ENCODE measurements around the gene SPTA1.
A peak's percentile ranks its signal among the peaks of the same experiment; 100 is the strongest.

The SPTA1 gene

DNA sequence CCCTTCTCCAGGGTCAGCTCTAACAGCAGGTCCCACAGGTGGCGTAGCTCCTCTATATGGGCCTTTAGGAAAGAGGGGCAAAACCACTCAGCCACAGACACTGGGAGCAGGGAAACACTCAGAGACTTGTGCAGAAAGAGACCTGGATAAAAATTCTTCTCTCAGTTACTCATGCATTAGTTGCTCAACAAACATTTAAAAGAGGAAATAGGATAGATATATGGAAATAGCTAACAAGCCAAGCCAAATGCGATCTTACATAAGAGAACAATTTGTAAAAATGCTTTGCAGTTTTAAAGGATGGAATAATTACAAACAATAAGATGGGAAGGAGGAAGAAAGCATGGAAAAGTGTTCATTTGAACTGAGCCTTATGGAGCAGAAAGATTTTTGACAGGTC lies 4.9 kb downstream of the SPTA1 start:
- no peak for DNase-seq

DNA sequence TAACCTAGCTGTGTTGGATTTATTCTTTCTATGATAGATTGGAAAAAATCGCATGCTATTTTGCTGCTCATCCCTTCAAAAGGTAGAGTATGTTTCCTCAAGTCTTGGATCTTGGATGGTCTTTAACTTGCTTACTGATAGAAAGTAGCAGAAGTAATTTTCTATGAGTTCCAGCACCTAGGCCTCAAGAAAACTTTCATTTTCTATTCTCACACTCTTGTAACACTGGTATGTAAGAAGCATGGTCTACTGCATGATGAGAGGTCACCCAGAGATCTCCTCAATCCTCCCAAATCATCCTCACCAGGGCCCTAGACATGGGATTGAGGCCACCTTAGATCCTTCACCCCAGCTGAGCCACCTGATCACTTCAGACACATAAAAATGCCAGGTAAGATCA lies 7.2 kb downstream of the SPTA1 start:
- no peak for DNase-seq

DNA sequence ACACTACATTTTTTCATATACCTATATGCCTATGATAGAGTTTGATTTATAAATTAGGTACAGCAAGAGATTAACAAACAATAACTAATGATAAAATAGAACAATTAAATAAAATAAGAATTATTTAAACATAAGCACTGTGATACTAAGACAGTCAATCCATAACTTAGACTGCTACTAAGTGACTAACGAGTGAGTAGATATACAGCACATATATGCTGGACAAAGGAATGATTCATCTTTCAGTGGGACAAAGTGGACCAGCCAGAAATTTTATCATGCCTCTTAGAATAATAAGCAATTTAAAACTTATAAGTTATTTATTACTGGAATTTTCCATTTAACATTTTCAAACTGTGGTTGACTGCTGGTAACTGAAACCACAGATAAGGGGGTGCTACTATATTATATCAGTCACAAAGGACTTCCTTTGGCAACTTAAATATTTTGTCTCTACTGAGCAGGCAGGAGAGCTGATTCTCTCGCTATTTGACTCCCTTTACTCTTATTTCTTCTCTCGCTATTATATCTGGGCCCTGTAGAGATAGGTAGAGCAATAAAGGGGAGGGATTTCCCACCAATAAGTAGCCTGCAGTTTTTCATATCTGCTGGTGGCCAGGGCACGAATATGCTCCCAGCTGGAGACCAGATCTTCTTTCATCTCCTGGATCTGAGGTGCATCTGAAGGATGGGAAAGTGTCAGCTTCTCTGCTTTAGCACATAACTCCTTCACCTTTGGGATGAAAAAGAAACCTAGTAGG lies 10.8 kb downstream of the SPTA1 start:
- no peak for DNase-seq

DNA sequence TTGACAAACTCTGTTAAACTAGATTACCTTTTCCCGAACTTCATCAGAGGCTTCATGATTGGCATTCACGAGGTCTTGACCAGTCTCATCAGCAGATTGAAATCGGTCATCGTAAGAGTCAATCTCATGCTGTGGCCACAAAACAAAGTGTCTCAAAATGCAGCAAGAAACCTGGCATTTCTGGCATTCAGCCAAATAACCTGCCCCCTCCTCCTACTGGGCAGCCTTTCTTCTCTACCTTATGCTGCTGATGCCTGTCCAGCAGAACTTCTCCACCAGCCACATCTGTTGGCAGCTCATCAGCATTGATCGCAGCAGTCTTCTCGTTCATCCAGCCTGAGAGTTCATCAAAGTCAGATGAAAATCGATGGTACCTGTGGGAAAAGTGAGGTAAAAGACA lies 12.2 kb downstream of the SPTA1 start:
- no peak for DNase-seq

DNA sequence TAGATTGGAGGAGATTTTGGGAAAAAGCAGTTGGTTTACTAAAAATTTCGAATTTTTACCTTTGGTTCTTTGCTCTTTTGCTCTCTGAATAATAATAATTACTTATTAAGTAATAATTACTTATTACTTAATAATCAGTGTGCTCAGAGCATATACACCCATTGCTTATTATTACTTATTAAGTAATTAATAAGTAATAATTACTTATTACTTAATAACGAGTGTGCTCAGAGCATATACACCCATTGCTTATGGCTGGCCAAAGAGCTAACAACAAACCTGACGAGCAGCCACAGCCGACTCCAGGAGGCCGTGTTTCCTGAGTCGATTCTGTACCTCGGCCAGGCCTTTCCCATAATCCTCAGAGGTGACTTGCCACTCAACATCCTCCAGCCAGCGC lies 20.5 kb downstream of the SPTA1 start:
- DNase-seq, result no peak

DNA sequence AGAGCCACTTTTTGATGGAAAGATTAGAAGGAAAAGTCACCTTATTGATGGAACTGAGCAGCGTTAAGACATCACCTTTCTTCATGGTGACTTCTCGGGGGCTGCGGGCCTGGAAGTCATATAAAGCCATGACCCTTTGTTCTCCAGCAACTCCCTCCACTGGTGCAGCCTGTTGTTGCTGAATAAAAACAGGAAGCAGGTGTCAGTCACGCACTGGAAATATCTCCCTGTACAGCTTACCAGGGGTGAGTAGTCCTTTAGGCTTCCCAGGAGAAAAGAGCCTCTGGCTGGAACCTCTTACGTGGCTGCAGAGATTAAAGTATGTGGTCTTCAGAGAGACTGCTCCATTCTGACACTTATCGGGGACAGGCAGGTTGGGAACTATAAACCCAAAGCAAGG lies 31.9 kb downstream of the SPTA1 start:
- DNase-seq, result peak in 1 of 2 donors; percentile 15

DNA sequence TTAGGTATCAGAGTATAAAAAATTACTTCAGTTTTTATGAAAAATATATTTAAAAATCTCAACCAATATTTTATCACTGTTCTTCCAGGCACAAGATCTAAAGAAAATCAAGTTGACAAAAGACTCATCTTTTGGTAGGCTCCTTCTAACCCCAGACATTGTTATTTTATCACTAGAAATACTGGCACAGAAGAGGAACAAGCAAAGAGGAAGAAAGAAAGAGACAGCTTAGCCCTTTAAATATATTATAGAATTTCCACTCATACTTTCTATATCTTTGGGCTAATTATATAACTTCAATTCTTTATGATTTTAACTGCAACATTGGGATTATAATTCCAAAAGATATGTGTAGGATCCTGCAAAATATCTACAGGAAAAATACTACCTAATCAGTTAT lies 32.4 kb downstream of the SPTA1 start:
- no peak for DNase-seq

DNA sequence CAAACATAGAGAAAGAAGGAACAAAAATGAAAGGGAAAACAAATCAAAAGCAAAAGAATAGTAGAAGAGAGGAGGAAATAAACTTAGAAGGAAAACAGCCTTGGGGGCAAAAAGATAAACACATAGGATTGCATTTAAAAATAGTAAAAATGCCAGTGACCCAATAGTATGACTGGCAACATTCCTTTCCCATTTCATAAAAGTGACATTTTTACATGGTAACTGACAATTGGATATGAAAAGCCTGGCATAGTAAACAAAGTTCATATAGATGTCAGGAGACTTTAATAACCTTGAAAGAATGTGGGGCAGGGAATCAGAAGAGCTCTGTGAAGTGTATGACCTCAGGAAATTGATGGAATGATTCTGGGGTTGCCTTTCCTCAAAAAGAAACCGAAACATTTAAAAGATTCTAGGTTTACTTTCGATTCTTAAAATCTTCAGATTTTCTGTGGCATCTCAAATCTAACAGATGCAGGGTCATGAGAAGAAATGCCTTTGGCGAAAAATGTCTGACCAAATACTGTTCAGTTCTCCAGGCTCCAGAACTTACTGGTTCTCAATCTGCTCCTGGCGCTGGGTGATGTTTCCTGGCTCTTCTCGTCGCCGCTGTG lies 33.7 kb downstream of the SPTA1 start:
- DNase-seq, result no peak

DNA sequence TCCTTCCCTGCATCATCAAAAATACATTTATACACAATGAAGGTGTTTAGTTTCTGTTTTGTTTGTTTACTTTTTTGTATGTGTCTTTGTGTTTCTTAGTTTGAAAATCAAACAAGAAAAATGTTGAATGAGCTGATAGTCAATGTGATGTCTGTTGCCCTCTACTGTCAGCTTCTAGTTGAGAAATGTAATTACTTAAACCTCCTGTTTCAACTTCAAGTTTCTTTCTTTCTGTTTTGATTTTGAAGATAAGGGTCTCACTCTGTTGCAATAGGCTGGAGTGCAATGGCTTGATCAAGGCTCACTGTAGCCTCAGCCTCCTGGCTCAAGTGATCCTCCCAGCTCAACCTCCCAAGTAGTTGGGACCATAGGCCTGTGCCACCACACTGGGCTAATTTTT lies 37.5 kb downstream of the SPTA1 start:
- DNase-seq, result no peak

DNA sequence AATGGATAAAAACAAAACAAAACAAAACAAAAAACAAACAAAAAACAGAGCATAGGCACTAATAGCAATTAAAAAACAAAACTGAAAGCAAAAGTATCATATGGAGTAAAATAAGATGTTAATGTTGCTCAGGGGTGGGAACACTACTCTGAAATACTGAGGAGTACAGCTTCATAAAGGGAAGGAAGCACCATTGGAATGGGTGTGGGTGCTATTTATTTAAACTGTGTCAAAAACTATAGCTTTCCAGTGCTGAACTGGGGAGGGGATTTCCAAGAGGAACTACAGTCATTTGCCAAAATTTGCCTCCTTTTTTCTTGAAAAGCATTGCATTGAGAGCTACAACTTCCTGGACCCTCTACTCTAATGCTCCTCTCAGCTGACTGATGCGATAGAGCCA lies 40.0 kb downstream of the SPTA1 start:
- DNase-seq, result peak; percentile 2 to 5

DNA sequence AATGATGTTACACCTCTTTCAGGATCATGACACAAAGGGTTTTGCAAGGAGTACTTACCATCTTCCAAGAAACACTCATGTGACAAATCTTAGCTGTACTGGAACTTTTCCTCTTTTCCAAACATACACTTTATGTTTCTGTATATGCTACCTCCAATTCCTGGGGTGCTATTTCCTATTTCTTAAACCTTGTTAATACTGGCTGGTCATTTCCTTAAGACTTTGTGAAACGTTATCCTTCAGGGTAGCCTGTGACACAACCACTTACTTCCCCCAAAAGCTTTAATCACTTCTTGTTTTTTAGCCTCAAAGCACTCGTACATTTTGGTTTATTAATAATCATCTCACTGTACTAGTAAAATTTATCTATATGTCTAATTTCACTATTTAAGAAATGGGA lies 42.1 kb downstream of the SPTA1 start:
- DNase-seq, result no peak

DNA sequence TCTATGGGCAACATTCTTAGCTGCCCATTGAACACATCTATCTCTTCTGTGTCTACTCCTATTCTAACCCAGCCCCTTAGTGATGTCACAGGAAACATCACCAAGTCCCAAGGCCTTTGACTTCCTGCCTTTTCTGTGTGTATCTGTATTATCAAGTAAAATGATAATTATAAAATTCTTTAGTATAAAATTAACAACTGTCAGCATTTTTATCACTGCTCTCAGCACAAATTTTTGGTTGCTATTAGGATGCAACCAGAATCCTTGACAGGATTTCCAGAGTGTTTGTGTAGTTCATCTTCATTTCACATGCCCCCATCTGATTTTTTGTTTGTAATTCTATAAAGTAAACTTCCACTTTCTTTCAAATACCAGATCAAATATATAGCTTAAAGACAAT lies 47.6 kb downstream of the SPTA1 start:
- no peak for DNase-seq

DNA sequence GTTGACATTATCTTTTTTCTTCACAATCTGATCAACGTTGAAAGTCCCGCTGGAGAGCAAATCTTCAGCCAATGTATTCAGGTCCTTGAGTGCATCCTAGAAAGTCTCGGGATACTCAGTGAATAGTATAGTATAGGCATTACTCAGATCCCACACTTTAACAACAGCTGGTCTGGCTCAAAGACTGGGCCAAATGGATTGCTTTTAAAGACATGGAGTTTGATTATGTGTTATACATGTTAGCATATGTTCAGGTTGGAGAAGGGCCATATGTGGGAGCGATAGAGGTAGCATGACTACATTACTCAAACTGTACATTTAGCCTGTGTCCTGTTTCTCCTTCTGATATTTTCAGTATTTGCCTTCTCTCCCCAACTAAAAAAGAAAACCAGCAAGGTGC lies 48.4 kb downstream of the SPTA1 start:
- DNase-seq, result no peak

DNA sequence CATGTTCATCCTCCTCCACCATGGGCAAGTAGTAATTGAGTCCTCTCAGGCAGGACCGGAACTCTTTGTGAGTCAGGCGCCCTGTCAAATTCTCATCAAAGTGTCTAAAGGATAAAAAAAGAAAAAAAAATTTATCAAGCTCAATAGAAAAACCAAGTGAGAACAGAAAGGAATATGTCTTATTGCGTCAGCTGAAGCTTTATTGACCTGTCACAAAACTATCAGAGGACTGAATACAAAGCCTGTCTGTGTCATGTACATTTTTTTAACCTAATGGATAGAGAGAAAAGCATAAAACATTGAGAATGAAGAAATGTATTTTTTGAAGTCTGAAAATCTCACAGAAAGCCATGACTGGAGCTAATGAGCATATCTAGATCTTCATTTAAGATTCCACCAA lies 72.8 kb downstream of the SPTA1 start:
- no peak for DNase-seq

DNA sequence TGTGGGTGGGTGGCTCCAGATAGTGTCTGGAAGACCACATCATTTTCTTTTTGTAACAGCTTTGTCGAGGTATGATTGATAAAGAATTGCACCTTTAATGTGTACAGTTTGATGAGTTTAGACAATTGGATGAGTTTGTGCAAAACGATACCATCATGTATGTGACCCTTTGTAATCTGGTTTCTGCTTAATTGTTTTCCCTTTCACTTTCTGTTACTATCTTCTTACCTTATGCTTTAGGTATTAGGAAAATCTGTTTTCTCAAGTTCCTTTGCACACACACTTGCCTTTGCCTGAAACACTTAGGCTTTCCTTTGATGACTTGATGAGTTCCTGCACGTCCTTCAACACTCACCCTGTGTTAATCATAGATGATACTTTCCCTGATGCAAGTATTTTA lies 74.6 kb downstream of the SPTA1 start:
- DNase-seq, result no peak

DNA sequence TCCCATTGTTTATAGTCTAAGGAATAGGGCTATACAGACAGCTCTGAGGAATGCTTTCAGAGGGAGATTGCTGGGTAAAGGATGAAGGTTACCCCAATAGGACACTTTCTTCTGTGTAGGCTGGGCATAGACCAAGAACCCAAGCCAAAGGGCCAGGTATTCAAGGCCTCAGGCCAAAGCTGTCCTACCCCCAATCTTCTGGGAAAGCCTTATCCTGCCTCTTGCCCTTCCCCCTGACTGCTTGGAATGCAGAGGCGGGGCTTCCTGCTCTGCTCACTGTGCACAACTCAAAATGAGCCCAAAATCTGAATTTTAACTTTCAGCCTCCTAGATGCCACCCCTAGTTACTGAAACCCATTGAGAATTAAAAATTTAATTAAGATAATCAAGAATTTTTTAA lies 79.2 kb downstream of the SPTA1 start:
- no peak for DNase-seq

DNA sequence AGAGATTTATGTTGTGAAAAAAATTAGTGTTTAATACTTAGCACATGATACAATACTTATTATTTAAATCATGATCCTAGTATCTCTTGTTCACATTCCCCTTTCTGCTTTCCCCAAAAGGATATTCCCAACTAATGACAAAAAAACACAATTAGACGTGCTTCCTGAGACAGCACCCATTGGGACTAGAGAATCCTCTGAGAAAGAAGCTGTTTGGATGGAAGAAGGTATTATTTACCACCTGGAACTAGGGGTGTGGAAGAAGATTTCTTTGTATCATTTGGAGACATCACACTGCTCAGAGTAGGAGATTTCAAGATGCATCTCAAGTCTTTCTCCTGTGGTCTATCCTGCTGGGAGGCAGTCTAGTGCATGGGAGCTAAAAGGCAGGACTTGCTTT lies 81.5 kb downstream of the SPTA1 start, which contains the start of gene OR10Z1:
OR10Z1 (plus strand) TSS at position 301 of the 400 bp plus-strand sequence. CDS start 1,171 bp downstream, outside the sequence.
- no peak for DNase-seq

DNA sequence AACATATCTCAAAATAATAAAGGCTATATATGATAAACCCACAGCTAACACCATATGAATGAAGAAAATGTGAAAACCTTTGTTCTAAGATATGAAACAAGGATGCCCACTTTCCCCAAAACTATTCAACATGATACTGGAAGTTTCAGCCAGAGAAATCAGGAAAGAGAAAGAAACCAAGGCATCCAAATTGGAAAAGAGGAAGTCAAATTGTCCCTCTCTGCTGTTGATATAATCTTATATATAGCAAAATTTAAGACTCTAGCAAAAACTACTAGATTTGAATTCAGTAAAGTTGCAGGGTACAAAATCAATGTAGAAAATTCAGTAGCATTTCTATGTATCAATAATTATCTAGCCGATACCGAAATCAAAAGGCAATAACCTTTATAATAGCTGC lies 85.8 kb downstream of the SPTA1 start:
- no peak for DNase-seq

DNA sequence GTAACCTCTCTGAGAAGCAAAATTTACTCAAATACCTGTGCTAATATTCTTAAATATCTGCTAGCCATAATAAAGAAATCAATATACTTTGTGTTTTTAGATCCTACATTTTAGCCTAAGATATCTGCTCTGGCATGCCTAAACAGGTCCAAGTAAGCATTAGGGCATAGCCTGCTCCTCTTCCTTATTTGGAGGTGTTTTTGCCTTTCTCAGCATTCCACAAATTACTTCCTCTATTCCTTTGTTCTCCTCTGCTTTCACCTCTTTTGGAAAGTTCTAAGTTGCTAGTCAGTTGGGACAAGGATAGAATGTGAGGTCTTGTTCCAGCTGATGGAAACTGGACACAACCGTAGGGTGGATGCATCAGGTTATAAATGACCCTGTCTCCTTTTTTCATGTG lies 99.6 kb downstream of the SPTA1 start:
- DNase-seq, result no peak

DNA sequence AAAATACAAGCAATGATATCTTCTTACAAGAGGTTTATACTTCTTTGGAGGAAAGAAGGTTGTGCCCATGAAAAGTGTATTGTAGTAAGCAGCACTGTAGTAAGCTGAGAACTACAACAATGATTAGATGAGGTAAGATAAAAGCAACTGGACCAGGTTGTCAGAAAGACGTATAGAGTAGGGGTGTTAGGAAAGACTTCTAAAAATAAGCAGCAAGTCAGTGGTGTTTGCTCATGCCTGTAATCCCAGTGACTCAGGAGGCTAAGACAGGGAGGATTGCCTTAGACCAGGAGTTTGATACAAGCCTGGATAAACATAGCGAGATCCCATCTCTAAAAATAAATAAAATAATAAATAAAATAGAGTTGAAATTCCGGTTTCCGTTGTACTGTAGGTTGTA lies 102.6 kb downstream of the SPTA1 start:
- DNase-seq, result no peak

DNA sequence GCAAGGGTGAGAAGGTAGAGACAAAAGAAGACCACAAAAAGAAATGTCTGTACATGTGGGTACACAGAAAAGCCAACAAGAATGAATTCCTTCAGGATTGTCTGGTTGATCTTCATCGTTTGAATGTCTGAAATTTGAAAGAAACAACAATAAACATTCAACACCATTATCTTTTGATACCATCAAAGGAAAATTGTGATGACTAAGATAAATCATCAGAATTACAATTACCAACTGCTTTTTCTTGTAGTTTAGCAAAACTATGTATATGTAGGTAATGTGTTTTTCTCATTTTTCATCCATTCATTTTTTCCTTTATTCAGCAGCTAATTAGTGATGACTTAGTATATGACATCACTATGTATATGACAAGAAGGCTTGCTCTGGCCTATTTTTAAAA lies 106.8 kb downstream of the SPTA1 start, which contains the start of gene OR10X1:
OR10X1 (minus strand) TSS at position 167 of the 400 bp plus-strand sequence; CDS start at position 167, 0 bp downstream.
- DNase-seq, result no peak

DNA sequence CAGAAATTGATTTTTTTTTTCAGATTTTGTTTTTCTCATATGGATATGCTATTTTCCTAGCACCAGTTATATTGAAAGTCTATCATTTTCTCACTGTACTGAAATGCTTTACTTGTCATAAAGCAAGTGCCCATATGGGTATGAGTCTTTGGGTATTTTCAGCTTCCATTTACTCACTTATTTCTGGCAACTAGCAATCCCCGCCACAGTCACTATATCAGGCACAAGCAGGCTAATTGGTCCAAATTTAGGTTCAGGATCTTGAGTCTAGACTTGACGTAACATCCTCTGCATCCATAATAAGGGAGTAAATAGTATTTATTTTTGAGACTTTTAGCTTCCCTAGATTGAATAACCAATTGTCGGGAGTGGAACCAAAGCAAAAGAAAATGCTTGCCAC lies 109.0 kb downstream of the SPTA1 start:
- DNase-seq, result no peak

DNA sequence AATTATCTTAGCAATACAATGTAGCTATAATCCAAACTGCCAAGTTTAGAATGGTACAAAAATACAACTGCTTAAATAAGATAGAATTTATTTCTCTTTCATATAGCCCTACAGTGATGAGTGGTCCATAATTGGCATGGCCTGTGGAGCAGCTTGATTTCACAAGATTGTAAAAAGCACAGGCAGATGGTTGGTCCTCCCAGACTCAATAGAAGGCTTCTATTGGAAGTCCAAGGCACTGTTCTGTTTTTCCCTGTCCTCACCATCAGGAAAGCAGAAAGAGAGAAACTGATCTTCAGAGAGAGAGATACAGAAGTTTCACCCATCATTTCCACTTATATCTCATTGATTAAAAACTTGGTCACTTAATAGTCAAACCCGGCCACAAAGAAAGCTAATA lies 114.3 kb downstream of the SPTA1 start:
- no peak for DNase-seq

DNA sequence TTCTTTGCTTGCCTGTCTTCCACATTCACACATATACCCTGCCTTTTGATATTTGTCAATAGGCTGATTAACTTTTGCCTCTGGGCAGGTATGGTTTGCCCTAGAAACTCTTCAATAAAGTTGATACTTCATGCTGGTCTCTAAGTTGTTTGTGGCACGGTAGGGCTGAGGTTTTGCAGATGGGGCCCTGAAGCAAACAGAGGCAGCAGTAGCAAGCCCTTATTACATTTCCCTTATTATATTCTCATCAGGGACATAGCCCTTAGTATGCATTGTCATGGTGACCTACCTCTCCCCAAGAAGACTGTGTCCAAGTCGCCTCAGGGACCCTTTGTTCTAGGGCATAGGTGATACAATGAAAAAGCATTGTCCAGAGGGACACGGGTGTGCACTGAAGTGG lies 116.0 kb downstream of the SPTA1 start, which contains the start of gene OR6P1:
OR6P1 (minus strand) TSS at position 101 of the 400 bp plus-strand sequence. CDS start 6,976 bp downstream, outside the sequence.
- DNase-seq, result no peak

DNA sequence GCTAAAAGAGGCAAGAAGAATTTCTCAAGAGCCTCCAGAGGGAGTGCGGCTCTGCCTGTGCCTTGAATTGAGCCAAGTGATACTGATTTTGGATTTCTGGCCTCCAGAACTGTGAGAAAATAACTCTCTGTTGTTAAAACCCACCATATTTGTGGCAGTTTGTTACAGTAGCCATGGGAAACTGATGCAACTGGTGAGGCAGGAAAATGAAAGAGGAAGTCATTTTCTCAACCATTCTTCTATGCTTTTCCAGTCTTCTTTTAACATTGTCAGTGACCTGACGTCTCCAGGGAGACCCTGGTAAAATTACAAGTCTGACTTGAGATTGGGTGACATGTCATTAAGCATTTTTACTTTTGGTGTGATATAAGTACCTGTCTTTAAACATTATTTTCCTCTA lies 121.9 kb downstream of the SPTA1 start:
- no peak for DNase-seq

All from CD4-positive, alpha-beta T cell treated with Interferon alpha-2 for 1 hour (primary cell).